NCI-H345 (cell line): ENCODE data around the gene DHRS4.

Experiments
- DNase-seq: peaks from one replicate; lab custom pipeline; 2025; lab: John Stamatoyannopoulos, UW

Gene DHRS4

DNA sequence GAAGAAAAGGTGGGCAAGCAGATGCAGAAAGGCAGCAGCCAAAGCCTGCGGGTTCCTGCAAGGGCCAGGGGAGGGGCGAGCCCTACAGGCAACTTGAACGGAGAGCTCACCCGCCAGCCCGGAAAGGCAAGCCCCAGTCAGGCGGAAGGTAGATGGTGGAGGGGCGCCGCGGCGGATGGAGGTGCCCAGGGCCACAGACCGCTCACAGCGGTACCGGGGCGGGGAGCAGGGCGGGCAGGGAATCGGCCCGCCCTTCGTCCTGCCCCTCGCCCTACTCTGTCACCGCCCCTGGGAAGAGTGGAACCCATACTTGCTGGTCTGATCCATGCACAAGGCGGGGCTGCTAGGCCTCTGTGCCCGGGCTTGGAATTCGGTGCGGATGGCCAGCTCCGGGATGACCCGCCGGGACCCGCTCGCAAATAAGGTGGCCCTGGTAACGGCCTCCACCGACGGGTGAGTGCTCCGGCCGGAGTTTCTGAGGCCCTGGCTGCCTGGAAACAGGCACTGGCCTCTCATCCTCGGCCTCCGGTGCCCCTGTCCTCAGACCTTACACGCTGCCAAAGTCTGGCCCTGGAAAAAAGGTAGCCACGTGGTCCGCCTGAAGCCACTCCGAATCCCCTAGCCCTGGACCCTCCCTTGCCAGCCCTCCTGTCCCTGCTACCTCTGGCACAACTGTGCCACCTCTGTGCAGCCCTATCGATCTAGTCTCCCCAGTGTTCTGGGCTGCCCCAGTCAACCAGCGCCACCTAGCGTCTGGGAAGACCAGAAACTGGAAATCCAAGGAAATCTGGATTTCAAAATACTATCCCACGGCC, at the start of gene DHRS4:
Gene DHRS4 (plus strand): TSS at position 307 of the 815 bp plus-strand sequence. CDS start 19 bp downstream, at position 326.
- peak; percentile 87 for DNase-seq

DNA sequence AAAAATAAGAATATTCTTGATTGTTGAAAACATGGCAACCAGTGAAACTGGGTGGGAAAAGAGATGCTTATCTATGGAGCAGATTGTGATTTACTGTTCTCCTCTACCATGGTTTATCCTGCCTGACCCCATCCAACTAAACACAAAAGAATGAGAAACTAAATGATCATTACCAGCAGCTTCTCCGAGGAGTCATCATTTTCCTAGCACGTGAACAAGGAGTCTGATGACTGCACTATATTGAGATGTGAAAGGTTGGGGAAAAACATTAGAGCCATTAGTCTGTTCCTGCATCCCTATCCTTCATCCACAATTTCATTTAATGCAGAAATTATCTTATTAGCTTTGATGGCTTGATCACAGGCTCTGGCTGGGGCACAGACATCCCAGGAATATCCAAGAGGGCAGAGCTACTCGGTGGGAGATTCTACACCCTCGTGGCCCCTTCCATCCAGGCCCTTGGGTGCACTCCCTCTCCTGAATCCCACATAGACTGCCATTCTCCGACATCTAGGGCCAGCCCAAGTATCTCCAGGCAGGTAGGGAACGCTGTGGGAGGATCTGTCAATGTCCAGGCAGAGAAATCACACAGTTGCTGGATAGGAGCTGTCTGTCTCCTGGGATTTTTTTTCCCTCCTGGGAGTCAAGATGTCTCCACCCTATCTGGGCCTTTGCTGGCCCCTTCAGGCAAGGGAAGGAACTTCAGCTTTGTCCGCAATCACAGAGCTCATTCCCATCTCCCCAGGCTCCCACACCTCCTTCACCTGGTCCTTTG, 43.3 kb upstream of the DHRS4 start:
- peak; percentile 28 for DNase-seq

DNA sequence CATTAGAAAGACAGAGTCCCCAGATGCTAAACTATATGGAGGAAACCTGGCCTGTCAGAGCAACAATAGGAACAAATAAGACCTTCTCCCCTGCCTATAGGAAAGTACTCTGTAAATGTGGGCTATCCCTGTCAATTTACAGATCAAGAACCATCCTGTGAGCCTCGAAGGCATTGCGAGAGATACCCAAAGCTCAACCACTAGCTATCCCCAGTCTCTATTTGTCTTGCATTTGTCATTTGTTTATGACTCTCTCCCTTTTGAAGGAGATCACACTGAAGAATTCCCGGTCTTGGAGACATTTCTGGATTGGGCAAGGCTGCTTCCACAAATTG, 42.7 kb upstream of the DHRS4 start:
- DNase-seq, result no peak

DNA sequence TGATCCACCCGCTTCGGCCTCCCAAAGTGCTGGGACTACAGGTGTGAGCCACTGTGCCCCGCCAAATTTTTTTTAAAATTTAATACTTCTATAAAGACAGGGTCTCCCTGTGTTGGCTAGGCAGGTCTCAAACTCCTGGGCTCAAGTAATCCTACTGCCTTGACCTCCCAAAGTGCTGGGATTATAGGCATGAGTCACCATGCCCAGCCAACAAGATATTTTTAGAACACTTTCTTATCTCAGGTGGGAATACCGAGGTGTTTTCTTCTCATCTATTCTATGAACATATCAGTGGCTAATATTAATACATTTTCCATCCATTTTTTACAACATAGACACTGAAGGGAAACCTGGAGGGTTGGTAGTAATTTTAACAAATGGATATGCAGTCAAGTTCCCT, 38.0 kb upstream of the DHRS4 start:
- DNase-seq, result no peak

DNA sequence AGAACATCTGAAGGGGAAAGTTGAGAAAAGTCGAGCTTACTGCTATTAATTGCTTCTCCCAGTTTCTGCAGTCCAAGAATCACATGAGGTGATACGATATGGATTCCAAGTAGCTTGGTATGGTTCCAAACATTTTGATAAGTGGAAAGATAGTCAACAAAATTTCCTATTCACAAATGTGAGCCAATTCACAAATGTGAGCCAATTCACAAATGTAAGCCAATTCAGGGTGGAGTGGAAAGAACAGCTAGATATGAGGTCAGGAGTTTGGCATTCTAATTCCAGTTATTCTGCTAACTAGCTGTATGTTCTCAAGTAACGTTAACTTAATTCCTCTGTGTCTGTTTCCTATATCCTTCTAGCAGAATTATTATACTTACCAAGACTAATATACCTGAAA, 37.6 kb upstream of the DHRS4 start:
- no peak for DNase-seq

DNA sequence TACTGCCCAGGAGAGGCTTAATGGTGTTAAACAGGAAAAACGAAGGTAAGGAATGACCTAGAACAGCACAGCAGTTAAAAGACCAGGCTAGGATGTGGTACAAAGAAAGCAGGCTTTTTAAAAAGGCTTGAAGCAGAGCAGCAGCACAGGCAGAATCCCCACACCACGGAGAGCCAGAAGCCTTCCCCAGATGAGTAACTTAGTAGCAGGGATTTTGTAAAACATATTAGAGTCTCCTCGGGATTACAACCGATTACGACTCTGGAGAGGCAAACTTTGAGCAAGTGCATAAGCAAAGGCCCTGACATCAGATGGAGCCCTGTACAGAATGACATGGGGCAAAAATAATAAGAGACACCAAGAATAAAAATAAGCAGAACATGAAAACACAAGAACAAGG, 37.1 kb upstream of the DHRS4 start:
- DNase-seq, result no peak

DNA sequence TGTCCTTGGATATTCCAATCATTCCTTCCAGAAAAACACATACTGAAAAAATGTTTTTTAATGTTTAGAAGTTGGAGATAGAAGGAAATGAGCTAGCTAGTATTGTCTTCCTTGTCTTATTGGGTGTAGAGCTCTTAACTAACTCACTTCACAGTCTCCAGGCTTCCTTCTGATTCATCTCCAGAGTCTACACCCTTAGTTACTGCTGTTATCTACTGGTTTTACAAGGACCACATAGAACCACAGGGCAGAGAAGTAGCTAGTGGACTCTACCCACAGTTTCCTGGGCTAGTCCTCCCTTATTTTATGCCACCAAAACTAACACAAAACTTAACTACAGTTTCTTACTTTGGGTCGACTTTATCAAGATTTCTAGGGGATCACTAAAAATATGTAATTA, 31.0 kb upstream of the DHRS4 start:
- DNase-seq, result no peak

DNA sequence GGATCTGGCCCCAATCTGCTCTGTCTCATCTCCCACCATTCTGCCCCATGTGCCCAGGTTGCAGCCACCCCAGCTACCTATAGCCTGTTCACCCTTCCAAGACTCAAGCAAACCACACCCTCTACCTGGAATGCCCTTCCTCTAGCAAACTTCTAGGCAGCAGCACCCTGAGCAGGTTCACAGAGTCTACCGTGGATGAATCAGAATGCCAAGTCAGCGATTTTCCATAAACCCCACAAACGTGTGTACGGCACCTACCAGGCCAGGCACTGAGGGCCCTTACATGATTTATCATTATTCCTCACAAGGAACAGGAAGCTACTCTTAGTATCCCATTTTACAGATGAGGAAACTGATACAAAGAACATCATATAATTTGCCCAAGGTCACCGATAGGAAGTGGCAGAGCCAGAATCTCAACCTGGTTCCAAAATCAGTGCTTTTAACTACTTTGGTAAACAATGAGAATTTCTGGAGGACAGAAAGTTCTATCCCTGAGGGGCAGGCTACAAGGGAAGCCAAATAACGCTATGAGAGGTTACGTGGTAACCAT, 28.0 kb upstream of the DHRS4 start:
- no peak for DNase-seq

DNA sequence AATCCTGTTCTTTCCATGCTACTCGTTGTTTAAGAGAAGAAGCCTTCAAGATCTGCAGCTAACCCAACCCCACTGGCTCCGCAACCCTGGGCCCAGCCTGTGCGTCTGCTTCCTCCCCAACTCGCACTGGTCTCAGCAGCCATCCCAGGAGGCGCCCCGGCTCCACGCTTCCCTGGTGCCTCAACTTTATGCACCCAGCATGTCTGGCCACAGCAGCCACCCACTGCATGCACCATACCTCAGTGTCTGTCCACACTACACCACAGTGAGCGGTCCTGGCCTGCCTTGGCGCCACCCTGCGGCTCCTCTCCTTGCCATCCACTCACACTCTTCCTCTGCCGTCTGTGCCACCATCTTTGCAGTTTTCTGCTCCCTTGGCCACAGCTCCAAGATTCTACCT, 27.0 kb upstream of the DHRS4 start:
- DNase-seq, result no peak

DNA sequence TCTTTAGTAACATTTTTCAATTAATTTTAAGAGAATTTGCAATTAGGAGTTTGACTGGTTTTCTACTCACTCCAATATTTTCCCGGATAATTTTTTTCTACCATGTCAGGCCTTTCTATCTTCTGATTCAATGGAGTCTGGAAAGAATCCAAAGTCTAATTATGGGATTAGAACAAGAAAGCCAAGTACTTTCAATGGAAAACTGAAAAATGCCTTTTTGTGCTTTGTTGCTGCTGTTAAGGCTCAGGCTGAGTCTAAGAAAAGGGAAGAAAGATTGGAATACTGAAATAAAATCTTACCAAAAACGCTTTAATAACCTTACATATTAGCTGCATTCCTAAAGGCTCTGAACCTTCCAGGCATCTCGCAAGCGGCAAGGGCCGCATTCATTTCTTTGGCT, 24.4 kb upstream of the DHRS4 start:
- DNase-seq, result no peak

DNA sequence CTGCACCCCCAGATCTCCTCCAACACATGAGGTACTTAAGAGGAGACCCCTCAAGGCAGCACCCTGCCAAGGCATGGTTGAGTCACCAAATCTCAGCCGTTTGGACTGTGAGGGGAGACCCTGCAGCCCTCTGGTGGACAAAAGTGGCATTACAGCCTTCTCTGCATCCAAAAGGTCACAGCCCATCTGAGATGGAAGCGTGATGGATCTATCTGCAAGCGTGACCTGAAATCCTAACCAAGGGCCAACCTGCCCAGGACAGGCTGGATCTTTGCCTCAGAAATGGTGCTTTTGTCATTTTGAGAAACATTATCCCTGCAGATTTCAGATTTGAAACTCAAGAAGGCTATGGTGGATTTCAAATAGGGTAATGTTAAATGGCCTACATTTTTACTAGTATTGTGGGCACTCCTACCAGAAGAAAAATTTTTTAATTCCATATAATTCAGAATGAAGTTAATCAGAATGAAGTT, 23.7 kb upstream of the DHRS4 start:
- DNase-seq, result peak; percentile 78

DNA sequence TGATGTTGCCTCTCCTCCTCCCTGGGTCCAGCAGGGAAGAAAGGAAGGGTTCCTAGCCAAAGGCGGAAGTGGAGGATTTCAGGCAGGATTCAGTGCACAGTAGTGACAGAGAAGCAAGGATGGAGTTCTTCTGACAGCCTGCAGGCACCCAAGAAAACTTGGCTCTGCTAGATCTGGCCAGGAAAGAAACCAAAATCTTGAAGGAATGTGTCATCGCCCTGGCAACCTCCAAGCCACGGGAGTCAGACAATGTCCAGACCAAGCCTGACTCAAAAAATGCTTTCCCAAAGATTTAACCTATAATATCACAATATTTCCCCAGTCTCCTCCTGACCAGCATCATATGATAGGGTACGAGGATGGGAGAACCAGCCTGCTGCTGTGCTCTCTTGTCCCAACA, 22.8 kb upstream of the DHRS4 start:
- DNase-seq, result no peak

DNA sequence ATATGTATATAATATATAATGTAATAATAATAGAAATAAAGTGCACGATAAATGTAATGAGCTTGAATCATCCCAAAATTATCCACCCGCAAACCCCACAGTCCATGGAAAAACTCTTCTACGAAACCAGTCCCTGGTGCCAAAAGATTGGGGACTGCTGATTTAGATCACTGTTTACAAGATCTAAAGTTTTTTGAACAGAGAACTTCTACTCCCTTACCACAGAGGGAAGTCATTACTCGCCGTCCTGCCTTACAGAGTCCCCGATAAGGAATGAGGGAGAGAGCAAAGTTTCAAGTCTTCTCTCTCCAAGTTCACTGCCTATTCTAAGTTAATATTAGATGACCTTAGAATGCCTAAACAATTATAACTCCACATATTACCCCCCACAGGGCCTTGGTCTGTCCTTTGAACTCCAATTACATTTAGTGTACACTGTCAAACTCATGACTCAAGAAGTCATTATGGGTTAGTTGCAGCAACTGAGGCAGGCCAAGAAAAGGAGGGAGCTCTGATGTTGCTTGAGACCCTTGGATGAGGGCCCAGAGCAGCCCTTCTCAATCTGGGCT, 21.8 kb upstream of the DHRS4 start:
- DNase-seq, result no peak

DNA sequence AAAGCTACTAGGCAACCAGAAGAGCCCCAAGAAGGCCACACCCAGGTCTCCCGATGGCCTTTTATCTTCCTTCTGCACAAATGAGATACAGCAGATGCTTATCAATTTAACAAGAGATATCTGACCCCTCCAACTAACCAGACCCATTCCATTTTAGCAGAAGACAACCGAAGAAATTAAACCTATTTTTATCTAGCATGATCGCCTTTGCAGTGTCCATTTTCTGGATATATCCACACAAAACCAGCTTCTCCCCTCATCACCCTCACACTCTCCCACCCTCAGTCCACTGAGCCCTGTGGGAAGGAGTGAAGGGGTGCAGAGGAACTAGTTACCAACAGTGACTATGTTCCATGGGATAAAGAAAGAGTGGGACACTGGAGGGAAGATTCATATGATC, 20.9 kb upstream of the DHRS4 start:
- no peak for DNase-seq

DNA sequence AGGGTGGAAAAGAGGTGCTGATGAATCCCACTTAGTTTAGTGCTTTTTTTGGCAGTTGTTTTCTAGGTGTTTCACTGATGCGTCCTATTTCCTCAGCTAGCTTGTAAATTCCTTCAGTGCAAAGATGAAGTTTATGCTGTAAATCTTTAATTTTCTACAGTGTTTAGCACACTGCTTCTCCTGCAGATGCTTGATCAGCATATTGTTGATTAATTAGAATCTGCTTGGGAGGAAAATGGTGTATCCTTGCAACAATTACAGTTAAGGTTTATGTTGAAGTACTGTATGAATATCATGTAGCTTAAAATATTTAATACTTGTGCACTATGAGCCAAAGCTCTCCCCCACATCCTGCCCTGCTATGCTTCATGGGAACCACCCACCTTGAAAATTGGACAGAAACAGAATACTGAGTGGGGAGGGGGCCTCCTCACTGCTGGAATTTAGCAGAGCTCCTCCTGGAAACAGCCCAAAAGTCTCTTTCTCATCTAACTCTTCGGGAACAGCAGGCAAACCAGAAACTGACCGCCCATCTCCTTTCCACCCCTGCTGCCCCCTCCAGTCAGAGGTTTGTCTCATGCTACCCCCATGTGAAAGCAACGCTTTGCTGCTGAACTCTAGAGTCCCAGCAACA, 20.3 kb upstream of the DHRS4 start:
- DNase-seq, result no peak

DNA sequence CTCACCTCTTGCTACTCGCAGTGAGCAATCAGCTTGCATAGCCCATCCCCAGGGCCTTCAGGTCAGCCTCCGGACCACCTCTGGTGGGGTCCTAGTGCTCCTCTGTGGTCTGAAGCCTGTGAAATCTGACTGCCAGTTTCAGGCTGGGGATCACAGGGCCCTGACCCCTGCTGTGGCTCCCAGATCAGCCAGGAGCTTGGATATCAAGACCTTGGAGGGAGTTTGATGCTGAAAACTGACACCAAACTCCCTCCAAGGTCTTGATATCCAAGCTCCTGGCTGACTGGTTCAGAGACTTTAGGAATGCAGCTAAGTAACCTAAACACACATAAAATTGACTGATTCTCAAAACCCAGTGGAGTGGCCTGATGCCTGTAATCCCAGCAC, 19.8 kb upstream of the DHRS4 start:
- DNase-seq, result no peak

DNA sequence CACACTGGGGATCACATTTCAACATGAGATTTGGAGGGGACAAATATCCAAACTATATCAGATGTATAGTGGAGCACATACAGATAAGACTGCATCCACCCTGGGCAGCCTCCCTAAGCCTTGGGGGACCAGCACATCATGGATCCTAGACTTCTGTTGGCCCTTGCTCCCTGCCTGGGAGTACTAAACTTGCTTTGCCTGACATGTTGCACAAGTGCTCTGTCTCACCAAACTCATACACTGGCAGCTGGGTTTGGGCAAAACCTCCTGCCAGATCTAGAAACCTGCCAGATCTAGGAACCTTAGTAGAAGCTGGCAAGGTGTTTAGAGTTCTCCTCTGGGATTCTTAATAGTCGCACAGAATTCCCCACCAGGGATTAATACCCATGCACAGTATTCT, 18.4 kb upstream of the DHRS4 start:
- no peak for DNase-seq

DNA sequence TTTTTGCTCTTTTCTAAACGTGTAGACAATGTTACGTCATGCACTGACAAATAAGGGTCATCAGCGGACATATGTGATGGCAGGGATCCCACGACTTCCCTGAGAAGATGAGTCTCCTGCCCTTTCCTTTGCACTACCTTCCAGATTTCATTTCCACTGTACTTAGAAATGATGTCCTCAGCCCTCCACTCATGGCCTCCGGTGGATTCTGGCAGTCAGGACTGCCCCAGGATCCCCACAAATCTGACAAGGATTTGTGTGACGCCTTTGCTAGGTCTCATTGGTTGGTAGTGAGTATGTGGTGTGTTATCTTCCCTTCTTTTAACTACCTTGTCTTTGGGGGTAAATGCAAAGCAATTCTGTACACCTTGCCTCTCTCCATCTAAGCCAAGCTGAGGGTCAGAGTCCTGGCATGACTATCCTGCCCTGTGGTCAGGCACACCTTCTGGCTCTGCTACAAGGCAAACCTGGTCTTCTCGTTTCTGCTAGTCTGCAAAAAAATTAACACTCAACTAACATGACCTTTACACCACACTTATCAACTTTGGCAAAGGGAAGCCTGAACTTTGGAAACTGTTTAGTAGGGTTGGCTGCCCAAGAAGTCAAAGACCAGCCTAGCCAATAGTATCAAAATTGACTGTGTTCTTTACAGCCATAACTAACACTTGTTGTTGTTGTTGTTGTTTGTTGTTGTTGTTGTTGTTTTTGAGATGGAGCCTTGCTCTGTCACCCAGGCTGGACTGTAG, 17.3 kb upstream of the DHRS4 start:
- DNase-seq, result no peak

DNA sequence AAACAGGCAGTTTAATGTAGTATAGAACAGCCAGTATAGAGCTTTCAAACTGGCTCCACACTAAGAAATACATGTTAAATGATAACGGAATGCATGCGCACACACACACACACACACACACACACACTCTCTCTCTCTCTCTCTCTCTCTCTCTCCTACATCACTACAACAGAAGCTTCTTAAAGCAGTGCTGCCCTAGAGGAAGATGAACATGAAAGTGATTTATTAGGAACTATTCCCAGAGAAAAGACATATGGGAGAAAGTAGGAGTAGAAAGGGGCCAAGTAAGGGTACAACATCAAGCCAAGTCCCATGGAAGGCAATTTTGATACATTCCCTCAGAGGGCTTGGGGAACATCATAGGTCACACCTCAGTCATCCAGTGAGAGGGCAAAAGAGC, 16.4 kb upstream of the DHRS4 start:
- DNase-seq, result no peak

DNA sequence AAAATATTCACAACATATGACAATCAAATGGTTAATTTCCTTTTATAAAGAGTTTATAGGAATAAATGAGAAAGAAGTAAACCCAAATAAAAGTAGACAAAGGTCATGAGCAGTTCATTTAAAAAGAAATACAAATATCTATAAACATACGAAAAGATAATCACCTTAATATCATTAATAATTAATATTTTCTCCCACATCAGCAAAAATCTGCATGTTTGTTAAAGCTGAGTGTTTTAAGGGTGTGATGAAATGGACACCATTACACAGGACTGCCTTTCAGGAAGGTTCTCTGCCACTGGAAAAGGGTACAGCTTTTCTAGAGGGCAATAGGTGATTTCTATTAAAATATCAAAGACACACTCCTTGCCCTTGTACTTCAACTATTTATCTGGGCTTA, 14.7 kb upstream of the DHRS4 start:
- DNase-seq, result no peak

DNA sequence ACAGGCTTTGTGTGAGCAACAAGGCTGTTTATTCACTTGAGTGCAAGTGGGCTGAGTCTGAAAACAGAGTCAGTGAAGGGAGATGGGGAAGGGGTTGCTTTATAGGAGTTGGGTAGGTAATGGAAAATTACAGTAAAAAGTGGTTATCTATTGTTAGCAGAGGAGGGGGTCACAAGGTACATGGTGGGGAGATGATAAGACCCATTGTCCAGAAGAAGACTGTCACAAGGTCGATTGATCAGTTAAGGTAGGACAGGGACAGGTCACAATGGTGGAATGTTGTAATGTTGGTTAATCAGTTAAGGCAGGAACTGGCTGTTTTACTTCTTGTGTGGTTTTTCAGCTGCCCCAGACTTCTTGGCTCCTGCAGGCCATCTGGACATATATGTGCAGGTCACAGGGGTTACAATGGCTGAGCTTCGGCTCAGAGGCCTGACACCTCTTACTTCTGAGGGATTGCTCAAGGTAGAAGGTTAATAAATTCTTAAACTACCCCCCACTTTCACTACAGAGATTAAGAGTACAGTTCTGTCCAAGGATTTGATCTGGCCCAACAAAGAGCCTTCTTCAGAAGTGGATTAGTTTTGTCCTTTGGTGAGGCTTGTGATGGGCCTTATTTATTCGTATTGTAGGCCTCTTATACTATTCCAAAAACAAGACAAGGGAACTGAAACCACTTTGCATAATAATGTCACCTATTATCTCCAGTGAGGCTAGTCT, 13.8 kb upstream of the DHRS4 start:
- DNase-seq, result no peak
